ENCODE data around the gene GMDS. TPM values are rescaled to one million over a fixed set of nuclear protein-coding genes. Genes with fewer than 3 reads are reported as not detected.

GMDS gene
- total RNA-seq, 4 donors from 2014 or later: 197 to 375 (median 215) TPM

GRCh38 chr6:2179950-2180349, 65.5 kb downstream of the GMDS start:
- H3K36me3 ChIP-seq: no peaks in the 10 kb centered on the region
- H3K9me3 ChIP-seq: no peaks in the 10 kb centered on the region
- no peaks in the 10 kb centered on the region for H3K27me3 ChIP-seq
- DNase-seq: no peak
- no peak overlapping the region for H3K4me3 ChIP-seq
- TF ChIP-seq POLR2A (IDR thresholded peaks at IDR 0.05) (no peak), CTCF (IDR thresholded peaks at IDR 0.05) (no peak)
- H3K4me1 ChIP-seq: peaks cover 0 to 4% (median 0%) of the 10 kb centered on the region in 4 donors
- no peak overlapping the region for H3K27ac ChIP-seq

DNA sequence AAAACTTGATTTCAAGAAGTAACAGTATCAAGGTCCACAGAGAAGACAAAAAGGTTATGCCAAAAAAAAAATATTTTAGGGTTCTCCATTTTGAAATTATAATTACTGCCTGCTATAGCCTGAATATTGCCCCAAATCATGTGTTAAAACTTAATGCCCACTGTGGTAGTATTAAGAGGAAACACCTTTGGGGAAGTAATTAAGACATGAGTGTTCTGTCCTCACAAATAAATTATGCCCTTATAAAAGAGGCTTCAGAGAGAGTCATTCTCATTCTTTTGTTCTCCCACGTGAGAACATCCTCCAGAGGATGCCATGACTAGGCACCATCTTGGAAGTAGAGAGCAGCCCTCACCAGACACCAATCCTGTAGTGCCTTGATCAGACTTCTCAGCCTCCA, 66.2 kb downstream of the GMDS start:
- Histone ChIP-seq H3K9me3 (no peaks in the 10 kb centered on the region), H3K36me3 (no peaks in the 10 kb centered on the region), H3K27me3 (no peaks in the 10 kb centered on the region), H3K4me1 (no peaks in the 10 kb centered on the region), H3K27ac (no peak overlapping the region), H3K4me3 (no peak overlapping the region)
- TF ChIP-seq POLR2A (IDR thresholded peaks at IDR 0.05) (no peak), CTCF (IDR thresholded peaks at IDR 0.05) (no peak)
- DNase-seq: no peak

DNA sequence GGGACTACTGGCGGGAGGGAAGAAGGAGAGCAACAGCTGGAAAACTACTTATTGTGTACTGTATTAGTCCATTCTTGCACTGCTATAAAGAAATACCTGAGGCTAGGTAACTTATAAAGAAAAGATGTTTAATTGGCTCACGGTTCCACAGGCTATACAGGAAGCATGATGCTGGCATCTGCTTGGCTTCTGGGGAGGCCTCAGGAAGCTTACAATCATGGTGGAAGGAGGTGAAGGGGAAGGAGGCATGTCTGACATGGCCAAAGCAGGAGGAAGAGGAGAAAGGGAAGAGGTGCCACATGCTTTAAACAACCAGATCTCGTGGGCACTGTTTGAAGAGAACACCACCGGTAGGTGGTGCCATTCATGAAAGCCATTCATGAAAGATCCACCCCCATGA, 67.3 kb downstream of the GMDS start:
- Histone ChIP-seq H3K4me3 (no peak overlapping the region), H3K27me3 (no peaks in the 10 kb centered on the region), H3K9me3 (no peaks in the 10 kb centered on the region), H3K4me1 (no peaks in the 10 kb centered on the region), H3K36me3 (no peaks in the 10 kb centered on the region), H3K27ac (no peak overlapping the region)
- DNase-seq: no peak
- TF ChIP-seq POLR2A (IDR thresholded peaks at IDR 0.05) (no peak), CTCF (IDR thresholded peaks at IDR 0.05) (no peak)

DNA sequence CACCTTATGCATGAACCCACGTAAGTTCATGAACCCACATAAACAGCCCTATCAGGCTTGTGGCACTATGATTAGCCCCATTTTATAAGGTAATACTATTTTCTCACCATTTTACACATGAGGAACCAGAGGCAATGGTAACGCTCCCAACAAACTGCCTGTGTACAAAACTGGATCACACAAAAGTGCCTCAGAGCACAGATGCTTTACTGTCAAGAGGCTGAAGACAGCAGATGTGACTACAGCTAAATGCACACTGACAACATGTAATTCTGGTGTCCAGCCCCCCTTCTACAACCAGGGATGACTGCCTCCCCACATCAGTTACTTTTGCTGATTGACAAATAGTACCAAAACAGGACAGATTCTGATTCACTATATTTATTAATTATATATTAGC, 69.6 kb downstream of the GMDS start:
- Histone ChIP-seq H3K4me3 (no peak overlapping the region), H3K9me3 (no peaks in the 10 kb centered on the region), H3K4me1 (no peaks in the 10 kb centered on the region), H3K36me3 (no peaks in the 10 kb centered on the region), H3K27me3 (no peaks in the 10 kb centered on the region), H3K27ac (no peak overlapping the region)
- no peak for TF ChIP-seq POLR2A (IDR thresholded peaks at IDR 0.05)
- no peak for TF ChIP-seq CTCF (IDR thresholded peaks at IDR 0.05)
- no peak for DNase-seq

- H3K36me3 ChIP-seq: no peaks in the 10 kb centered on the region
- H3K9me3 ChIP-seq: no peaks in the 10 kb centered on the region
- H3K4me1 ChIP-seq: no peaks in the 10 kb centered on the region
- DNase-seq: no peak
- no peak overlapping the region for H3K27ac ChIP-seq
- no peaks in the 10 kb centered on the region for H3K27me3 ChIP-seq
- TF ChIP-seq CTCF (IDR thresholded peaks at IDR 0.05): no peak
- TF ChIP-seq POLR2A (IDR thresholded peaks at IDR 0.05): no peak
- H3K4me3 ChIP-seq: no peak overlapping the region
These were observed 72.0 kb downstream of the GMDS start for GRCh38 chr6:2173203-2173961.

Measured in Peyer's patch (tissue), 4 donors.